C4-2B (cell line): ENCODE data around the gene WASF2.

ENCODE experiments used
- H3K27ac ChIP-seq: fragments of 450-650 bp; 2 replicates; pipeline ENCODE4 v1.5.1; 2017
- CTCF ChIP-seq: fragments of 450-650 bp; conservative IDR thresholded peaks from 2 replicates; pipeline ENCODE4 v1.5.1; 2017; ENCODE audit warnings: mild to moderate bottlenecking
- ZFX ChIP-seq: fragments of 450-650 bp; IDR thresholded peaks from 2 replicates; pipeline ENCODE4 v1.6.1; 2017

Gene WASF2

GRCh38 chr1:27519331-27520258, 29.6 kb upstream of the WASF2 start:
- H3K27ac ChIP-seq = no peak overlapping the region
- TF ChIP-seq CTCF (no peak), ZFX (no peak)

- no peak overlapping the region for H3K27ac ChIP-seq
- no peak for TF ChIP-seq CTCF
- no peak for TF ChIP-seq ZFX
Observed at GRCh38 chr1:27518808-27519207, 28.8 kb upstream of the WASF2 start.

GRCh38 chr1:27517907-27518718, 28.1 kb upstream of the WASF2 start:
- no peak for TF ChIP-seq ZFX
- no peak for TF ChIP-seq CTCF
- H3K27ac ChIP-seq = no peak overlapping the region

GRCh38 chr1:27517301-27517700, 27.3 kb upstream of the WASF2 start:
- TF ChIP-seq CTCF = no peak
- no peak for TF ChIP-seq ZFX

GRCh38 chr1:27515626-27516025, 25.7 kb upstream of the WASF2 start:
- TF ChIP-seq ZFX = no peak
- TF ChIP-seq CTCF = no peak
- H3K27ac ChIP-seq = no peak overlapping the region

More at GRCh38 chr1:27517301-27517700, 27.3 kb upstream of the WASF2 start:
- H3K27ac ChIP-seq = no peak overlapping the region

- TF ChIP-seq CTCF (no peak), ZFX (no peak)
- no peak overlapping the region for H3K27ac ChIP-seq
Observed at GRCh38 chr1:27513958-27514357, 24.0 kb upstream of the WASF2 start.

- H3K27ac ChIP-seq = no peak overlapping the region
- no peak for TF ChIP-seq CTCF
- no peak for TF ChIP-seq ZFX
Observed at GRCh38 chr1:27513528-27513927, 23.6 kb upstream of the WASF2 start.
